Dermis microvascular lymphatic vessel endothelial cell (primary cell): ENCODE results near the gene PXYLP1. TPM values are rescaled to one million over a fixed set of nuclear protein-coding genes. Genes with fewer than 3 reads are reported as not detected.
A peak's percentile ranks its signal among the peaks of the same experiment; 100 is the strongest.
"Not testable (repeated sequence)": the region's sequence is repeated elsewhere in the genome, so short reads cannot be mapped to it uniquely, and the experiment has no call there.

Experiments used
- DNase-seq, 2 donors: peaks; one replicate each; pipeline versions ENCODE4 v3.0.0 to v3.0.0-alpha.2; 2010; ENCODE audit warnings: low read depth in 2 of 2
- total RNA-seq: library from RNA; depleted of rRNA; stranded (reverse); fragments of >200 nt; gene quantifications from 2 replicates; pipeline ENCODE4 v1.2.1, GENCODE V29; 2014

The PXYLP1 gene
- total RNA-seq, 1 donor from 2014 or later: 0.39 TPM

DNA sequence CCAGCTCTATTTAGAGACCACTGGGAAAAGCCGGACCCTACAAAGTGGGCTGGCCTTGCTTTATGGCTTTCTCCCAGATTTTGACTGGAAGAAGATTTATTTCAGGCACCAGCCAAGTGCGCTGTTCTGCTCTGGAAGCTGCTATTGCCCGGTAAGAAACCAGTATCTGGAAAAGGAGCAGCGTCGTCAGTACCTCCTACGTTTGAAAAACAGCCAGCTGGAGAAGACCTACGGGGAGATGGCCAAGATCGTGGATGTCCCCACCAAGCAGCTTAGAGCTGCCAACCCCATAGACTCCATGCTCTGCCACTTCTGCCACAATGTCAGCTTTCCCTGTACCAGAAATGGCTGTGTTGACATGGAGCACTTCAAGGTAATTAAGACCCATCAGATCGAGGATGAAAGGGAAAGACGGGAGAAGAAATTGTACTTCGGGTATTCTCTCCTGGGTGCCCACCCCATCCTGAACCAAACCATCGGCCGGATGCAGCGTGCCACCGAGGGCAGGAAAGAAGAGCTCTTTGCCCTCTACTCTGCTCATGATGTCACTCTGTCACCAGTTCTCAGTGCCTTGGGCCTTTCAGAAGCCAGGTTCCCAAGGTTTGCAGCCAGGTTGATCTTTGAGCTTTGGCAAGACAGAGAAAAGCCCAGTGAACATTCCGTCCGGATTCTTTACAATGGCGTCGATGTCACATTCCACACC lies 60.9 kb downstream of the PXYLP1 start:
- DNase-seq: no peak

GRCh38 chr3:141294301-141294700 lies 62.7 kb downstream of the PXYLP1 start:
- peak in 1 of 2 donors; percentile 19 for DNase-seq

GRCh38 chr3:141294848-141295247 lies 63.2 kb downstream of the PXYLP1 start:
- peak in 1 of 2 donors; percentile 78 for DNase-seq

- not testable (repeated sequence) for DNase-seq
These were observed 68.8 kb downstream of the PXYLP1 start for GRCh38 chr3:141300426-141300825.

GRCh38 chr3:141302364-141303141 lies 70.9 kb downstream of the PXYLP1 start:
- DNase-seq: peak in 1 of 2 donors; percentile 25

- peak; percentile 75 to 84 for DNase-seq
These were observed 72.0 kb downstream of the PXYLP1 start for GRCh38 chr3:141303481-141304223.

GRCh38 chr3:141305436-141305835 lies 73.8 kb downstream of the PXYLP1 start:
- DNase-seq: peak in 1 of 2 donors; percentile 21

DNA sequence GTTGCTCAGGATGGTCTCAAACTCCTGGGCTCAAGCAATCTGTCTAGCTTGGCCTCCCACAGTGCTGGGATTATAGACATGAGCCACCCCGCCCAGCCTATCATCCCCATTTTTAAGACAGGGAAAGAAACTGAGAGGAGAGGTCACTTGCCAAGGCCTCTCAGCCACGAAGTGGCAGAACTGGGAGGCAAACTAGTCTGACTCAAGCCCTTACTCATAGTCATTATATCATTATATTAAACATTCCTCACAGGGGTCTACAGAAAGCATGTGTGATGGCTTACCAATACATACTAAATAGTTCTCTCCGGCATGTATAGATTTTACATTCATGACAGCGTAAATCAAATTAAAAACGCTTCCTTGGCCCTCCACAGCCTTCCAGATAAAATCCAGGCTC lies 74.7 kb downstream of the PXYLP1 start:
- DNase-seq: no peak

DNA sequence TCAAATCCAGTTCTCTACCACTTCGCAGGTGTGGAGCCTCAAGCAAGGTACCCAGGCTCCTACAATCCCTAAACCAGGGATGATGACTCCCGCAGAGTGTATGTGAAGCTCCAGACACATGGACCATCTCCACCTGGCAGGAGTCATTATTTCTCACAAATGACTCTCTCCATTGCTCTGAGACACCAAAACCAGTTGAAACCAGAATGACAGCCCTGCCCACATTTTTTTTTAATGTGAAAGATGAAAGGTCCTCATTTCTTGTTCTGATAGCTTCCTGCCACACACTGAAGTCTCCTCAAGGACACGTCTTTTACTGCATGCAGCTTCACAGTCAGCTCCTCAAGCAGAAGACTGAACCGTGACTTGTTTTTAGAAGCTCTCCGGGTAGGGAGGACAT lies 75.3 kb downstream of the PXYLP1 start:
- no peak for DNase-seq

DNA sequence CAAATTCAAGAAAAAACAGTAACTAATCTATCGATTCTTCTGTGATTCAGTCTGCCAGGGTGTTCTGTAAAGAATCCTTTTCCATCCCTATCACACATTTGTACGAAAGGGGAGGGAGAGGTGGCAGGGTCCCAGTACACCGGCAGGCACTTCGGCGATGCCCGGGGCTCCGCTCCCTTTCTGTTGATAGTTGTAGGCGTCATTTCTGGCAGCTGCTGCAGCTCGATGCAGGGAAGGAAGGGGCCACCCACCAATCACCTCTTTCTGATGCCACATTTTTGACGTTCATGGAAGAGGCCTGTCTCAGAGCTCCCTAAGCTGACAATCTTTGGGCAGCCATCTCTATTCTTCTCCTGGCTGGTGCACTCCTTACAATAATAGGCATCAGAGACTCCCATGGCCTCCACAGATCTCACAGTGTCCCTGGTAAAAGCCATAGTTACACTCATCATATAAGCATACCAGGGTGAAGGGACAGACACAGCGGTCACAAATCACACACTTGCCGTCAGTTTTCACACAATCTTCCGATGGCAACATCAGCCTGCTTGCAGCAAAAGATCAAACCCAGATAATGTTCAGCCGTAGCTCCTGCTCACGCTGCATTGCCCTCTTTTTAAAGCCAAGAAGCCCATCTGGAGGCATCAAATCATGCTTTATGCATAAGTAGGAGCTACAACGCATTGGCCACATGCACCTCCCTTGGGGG lies 75.9 kb downstream of the PXYLP1 start:
- no peak for DNase-seq

- DNase-seq: peak in 1 of 2 donors; percentile 72
These were observed 77.1 kb downstream of the PXYLP1 start for GRCh38 chr3:141308588-141309218.

DNA sequence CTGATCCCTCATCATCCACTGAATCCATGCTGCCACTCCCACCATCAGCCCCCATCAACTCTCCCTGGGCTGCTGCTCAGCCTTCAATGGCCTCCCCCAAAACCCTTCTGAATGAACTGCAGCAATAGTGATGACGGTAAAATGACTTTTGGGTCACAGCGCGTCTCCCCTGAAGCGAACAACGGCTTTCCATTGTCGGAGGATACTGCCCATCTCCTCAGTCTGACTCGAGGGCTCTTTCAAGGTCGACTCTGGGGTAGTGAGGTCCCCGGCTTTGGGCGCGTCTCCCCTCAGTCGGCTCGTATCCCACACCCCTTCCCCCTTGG lies 79.5 kb downstream of the PXYLP1 start:
- no peak for DNase-seq

DNA sequence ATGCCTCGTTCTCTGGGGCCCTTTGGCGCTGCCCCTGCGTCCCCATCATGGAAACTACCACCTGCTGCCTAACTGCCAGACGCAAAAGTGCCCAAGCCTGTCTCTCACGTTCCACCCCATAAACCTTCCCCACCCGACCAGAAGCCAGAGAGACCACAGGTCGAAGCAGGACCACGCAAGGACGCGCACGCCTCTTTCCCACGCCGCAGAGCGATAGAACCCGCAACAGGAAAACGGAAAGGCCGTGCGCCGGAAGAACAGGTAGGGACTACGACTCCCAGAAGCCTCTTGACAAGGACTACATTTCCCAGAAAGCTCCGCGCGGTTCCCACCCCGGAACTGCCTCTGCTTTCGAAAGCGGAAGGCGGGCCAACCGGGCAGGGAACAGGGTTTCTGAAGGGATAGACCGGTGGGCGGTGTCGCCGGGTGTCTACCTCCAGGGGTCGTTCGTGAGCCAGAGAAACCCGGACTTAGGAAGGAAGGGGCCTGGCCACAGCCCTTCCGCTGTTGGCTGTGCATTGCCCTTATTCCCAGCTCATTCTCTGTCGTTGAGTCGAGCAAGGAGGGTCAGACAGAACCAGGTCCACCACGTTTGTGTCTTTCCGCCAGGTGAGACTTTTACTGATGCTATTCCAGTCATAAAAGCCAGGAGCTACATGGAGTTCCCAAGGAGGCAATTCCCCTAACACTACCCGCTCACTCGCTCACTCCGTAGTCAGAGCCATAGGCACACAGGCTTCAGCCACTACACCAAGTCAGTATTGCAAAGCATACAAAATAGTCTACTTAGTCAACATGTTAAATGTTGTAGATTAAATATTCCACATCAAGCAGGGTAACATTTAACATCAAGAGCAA lies 80.1 kb downstream of the PXYLP1 start:
- peak; percentile 94 to 97 for DNase-seq

- DNase-seq: no peak
These were observed 80.9 kb downstream of the PXYLP1 start for GRCh38 chr3:141312354-141313092.

DNA sequence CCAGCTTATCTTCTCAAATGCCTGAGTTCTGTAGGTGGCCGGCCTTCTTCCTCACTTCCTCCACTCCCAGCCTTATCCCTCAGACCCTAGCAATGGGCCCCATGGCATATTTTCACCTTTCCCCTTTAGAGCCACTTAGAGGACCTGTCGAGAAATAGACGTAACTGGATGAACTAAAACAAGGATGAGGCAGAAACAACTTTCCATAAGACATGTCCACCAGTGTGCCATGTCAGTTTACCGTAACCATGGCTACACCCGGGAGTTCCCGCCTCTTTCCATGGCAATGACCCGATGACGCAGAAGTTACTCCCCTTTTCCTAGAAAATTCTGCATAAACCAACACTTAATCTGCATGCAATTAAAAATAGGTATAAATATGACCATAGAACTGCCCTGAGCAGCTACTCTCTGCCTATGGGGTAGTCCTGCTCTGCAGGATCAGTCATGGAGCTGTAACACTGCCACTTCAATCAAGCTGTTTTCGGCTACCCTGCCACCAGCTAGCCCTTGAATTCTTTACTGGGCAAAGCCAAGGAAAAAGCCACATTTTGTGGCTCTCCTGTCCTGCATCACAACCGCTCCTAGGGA lies 81.6 kb downstream of the PXYLP1 start:
- no peak for DNase-seq

DNA sequence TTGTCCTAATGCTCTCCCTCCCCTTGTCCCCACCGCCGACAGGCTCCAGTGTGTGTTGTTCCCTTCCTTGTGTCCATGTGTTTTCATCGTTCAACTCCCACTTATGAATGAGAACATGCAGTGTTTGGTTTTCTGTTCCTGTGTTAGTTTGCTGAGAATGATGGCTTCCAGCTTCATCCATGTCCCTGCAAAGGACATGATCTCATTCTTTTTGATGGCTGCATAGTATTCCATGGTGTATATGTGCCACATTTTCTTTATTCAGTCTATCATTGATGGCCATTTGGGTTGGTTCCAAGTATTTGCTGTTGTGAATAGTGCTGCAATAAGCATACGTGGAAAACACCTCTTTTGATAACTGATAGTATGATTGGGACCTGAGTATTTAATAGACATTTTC lies 82.8 kb downstream of the PXYLP1 start:
- not testable (repeated sequence) for DNase-seq

DNA sequence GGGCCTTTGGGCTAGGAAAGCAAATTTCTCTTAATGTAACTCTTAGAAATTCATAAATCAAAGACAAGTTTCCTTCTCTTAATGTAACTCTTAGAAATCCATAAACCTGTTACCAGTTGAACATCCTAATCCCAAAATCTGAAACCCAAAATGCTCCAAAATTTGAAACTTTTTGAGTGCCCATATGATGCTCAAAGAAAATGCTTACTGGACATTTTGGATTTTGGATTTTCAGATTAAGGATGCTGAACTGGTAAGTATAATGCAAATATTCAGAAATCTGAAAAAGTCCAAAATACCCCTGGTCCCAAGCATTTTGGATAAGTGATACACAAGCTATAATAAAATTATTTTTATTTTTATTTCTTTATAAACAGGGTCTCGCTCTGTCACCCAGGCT lies 85.2 kb downstream of the PXYLP1 start:
- no peak for DNase-seq

DNA sequence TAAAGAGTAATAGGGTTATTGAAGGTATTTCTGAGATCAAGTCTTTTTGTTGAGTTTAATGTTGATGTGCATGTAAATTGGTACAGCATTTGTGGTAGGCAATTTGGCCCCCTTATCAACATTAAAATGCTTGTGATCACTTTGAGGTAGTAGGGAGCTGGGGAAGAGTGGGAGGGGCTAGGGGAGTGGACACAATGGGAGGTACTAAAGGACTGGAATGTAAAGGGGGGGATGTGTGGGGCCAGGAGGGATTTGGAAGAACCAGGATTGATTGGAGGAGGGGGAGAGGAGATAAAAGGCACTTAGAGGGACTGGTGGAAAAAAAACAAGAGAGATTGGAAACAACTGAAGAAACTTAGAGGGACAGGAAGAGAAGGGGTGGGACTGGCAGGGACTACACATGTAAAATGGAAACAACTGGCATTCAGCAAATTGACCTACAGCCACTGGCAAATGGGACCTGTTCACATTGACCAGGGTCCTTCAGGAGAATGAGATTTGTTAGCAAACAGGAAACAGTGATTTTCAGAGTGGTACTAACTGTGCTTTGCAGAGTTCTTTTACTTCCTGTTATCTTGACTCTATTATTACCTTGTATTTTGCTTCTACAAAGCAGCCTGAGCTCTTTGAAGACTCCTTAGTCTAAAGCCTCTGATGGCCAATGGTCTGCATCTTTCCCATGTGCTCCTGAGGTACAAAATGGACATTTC lies 88.9 kb downstream of the PXYLP1 start:
- peak in 1 of 2 donors; percentile 55 for DNase-seq
